ENCODE data around the gene ZNF862.

Gene ZNF862

DNA sequence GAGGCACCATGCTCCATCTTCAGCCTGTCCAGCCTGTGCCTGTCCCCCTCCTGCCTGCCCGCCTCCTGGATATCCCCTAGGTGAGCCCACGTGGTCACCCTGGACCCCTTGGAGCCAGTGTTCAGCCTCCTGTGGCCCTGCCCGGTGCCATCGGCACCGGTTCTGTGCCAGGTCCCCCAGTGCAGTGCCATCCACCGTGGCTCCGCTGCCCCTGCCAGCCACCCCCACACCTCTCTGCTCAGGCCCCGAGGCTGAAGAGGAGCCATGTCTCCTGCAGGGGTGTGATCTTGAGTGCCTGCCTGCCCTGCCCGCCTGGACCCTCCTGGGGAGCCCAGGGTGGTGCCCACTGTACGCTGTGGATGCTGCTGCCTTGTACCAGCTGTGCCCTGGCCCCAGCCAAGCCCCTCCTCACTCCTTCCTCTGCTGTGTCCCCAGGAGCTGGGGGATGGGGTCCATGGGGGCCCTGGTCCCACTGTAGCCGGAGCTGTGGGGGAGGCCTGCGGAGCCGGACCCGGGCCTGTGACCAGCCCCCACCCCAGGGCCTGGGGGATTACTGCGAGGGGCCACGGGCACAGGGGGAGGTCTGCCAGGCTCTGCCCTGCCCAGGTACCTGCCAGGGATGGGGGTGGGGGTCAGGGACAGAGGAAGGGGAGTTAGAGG, 26.2 kb upstream of the ZNF862 start:
- no peak for DNase-seq

DNA sequence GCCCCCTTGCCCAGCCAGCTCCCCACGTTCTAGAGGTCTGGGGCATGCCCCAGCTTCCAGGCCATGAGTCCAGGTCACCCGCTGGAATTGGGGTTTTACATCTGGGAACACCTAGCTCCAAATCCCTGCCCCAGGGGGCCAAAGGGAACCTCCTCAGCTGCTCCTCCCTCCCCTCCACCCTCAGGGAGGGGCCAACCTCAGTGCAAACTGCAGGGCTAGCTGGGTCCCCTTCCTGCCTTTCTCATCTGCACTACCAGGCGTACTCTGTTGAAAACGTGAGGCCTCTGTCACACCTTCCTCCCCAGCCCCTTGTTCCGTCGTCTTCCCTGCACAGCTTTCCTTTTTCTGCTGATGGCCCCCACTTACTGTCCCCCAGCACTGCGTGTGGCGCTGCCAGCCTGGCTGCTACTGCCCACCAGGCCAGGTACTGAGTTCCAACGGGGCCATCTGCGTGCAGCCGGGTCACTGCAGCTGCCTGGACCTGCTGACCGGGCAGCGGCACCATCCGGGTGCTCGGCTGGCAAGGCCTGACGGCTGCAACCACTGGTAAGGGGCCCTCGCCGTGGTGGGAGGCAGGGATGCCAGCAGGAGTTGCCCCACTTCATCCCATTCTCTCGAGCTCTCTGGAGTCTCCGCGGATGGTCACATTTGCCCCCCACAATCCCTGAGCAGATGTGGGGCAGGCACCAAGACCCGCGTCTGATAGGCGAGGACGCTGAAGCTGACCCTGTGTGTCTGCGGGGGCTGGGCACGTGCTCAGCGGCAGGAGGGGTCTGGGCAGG, 24.7 kb upstream of the ZNF862 start:
- DNase-seq, result no peak

DNA sequence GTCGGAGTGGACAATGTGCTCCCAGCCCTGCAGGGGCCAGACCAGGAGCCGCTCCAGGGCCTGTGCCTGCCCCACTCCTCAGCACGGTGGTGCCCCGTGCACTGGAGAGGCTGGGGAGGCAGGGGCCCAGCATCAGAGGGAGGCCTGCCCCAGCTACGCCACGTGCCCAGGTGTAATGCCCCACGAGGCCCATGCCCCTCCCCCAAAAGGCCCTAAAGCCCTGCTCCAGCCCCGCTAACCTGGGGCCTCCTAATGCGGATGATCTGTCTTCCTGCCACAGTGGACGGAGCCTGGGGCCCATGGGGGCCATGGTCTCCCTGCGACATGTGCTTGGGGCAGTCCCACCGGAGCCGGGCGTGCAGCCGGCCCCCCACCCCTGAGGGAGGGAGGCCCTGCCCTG, 23.7 kb upstream of the ZNF862 start:
- DNase-seq, result no peak

DNA sequence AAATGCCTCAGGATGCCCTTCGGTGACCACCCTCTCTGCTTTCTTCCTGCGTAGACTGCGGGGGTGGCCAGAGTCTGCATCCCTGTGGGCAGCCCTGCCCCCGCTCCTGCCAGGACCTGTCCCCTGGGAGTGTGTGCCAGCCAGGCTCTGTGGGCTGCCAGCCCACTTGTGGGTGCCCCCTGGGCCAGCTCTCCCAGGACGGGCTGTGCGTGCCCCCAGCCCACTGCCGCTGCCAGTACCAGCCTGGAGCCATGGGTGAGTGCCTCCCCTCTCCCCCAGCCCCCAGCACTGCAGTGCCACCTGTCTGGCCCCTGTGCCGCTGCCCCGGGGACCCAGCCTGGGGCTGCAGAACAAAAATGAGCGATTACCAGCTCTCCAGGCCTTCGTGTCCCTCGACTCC, 23.1 kb upstream of the ZNF862 start:
- DNase-seq, result no peak

DNA sequence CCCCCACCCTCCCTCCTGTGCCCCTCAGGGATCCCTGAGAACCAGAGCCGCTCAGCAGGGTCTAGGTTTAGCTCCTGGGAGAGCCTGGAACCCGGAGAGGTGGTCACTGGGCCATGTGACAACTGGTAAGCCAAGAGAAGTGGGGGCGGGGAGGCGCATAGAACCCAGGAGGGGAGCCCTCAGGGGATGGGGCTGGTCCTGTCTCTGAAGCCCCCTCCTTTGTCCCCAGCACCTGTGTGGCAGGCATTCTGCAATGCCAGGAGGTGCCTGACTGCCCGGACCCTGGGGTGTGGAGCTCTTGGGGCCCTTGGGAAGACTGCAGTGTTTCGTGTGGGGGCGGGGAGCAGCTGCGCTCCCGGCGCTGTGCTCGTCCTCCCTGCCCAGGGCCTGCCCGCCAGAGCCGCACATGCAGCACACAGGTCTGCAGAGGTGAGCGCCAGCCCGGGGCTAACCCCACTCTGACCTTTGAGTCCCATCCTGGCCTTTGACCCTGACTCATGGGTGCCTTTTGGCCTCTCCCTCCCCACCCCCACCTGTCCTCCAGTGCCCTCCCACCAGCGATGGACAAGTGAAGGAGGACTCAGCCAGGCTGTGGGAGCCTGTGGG, 22.4 kb upstream of the ZNF862 start:
- DNase-seq, result no peak

DNA sequence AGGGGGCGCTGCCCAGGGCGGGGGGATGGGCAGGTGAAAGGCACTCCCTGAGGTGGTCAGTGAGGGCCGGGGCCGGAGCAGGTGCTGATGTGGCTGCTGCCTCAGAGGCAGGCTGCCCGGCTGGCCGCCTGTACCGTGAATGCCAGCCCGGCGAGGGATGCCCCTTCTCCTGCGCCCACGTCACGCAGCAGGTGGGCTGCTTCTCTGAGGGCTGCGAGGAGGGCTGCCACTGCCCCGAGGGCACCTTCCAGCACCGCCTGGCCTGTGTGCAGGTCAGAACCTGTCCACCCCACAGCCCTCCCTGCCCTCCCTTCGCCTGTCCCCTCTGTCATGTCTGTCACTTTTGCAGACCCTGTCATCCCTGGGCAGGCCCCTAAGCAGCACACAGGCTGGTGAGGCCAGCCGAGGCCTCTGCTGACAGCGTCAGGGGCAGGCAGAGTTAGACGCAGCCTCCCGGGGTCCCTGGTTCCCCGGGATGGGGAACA, 21.9 kb upstream of the ZNF862 start:
- DNase-seq, result no peak

DNA sequence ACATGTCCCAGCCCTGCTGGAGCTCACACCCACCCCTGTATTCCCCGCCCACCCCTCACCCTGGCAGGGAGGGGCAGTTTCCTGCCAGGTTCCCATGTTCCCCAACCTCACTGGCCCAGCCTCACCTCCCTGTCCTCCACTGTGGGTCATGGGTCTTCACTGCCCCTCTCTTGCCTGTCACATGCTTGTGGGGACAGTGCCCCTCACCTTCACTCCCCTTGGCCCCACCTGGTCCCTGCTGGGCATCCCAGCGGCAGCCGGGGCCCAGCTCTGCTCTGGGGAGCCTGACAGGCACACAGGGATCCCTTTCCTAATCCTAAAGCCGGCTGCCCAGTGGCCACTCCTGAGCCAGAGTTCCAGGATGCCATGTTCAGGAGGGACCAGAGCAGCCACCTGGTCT, 21.4 kb upstream of the ZNF862 start:
- DNase-seq, result no peak

DNA sequence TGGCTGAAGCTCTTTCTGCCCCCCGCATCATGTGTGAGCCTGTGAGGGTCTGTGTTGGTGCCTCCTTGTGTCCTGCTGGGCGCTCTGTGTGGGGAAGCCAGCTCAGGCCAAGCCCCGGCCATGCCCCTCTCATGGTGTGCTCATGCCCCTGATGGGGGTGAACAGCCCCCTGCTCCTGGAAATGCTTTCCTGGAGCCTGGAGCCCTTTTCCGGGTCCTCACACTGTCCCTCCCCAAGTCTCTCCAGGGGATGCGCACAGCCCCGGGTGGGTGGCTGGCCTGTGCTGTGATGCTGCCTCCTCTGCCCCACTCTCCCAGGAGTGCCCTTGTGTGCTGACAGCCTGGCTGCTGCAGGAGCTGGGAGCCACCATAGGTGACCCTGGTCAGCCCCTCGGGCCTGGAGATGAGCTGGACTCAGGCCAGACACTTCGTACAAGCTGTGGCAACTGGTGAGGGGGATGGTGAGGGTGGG, 20.8 kb upstream of the ZNF862 start:
- DNase-seq, result no peak

DNA sequence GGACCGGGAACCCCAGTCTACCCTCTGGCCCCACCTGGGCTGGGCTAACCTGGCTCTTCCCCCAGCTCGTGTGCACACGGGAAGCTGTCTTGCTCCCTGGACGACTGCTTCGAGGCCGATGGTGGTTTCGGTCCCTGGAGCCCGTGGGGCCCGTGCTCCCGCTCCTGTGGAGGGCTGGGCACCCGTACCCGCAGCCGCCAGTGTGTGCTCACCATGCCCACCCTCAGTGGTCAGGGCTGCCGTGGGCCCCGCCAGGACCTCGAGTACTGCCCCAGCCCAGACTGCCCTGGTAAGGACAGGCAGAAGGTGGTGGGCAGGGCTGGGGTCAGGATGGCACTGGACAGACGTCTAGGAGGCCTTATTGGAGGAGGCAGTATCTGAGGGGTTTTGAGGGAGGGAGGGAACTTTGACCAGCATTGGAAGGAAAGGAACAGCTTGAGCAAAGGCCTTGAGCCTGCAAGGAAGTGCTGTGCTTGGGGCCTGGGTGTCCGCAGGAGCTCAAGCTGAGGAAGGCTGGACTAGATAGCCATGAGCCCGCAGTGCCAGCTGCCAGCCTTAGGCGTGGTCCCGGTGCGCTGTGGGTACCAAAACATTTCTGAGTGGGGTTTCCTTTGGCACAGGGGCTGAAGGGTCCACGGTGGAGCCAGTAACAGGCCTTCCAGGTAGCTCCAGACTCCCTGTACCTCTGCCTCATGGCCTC, 20.2 kb upstream of the ZNF862 start:
- DNase-seq, result no peak

DNA sequence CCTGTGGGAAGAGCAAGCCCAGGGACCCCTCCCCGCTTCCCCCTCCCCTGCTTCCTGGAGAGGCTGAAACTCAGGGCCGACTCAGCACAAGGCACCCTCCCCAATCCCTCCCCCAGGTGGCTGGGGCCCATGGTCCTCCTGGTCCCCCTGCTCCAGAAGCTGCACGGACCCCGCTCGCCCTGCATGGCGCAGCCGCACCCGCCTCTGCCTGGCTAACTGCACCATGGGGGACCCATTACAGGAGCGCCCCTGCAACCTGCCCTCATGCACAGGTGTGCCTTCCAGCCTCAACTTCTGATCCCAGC, 19.7 kb upstream of the ZNF862 start:
- DNase-seq, result no peak

DNA sequence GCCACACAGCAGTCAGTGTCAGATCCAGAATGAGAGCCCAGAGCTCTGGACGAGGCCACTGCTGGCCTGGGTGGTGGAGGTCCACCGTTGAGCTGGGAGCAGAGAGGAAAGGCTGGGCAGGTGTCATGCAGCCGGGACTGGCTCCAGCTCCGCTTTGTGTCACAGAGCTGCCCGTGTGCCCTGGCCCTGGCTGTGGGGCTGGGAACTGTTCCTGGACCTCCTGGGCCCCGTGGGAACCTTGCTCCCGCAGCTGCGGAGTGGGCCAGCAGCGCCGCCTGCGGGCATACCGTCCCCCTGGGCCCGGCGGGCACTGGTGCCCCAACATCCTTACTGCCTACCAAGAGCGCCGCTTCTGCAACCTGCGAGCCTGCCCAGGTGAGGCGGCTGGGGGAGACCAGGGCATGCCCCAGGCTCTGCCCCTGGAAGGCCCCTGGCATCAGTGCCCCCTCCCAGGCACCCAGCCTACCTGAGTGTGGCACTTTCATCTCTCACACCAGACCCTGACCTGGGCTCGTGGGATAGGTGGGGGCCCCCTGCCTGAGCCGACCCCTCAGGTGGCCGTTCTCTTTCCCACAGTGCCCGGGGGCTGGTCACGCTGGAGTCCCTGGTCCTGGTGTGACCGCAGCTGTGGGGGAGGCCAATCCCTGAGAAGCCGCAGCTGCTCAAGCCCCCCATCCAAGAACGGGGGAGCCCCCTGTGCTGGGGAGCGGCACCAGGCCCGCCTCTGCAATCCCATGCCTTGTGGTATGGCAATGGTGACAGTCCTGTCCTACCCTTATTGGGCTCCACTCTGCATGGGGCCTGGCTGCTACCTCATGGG, 18.8 kb upstream of the ZNF862 start:
- no peak for DNase-seq

DNA sequence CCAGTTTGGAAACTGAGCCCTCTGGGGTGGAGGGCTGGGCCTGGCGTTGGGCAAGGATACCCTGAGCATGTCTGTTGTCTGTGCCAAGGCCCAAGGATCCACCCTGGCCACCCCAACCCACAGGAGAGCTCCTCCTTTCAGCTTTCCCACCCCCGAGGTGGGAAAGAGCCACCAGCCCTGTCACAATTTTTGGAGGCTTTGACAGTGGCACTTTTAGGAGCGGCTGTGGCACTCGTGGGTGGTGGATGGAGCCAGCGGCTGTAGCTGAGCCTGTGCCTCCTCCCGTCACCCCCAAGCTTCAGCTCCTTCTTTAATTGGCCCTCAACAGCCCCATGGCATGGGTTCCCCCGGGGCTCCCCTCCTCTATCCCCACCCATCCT, 18.2 kb upstream of the ZNF862 start:
- DNase-seq, result no peak

DNA sequence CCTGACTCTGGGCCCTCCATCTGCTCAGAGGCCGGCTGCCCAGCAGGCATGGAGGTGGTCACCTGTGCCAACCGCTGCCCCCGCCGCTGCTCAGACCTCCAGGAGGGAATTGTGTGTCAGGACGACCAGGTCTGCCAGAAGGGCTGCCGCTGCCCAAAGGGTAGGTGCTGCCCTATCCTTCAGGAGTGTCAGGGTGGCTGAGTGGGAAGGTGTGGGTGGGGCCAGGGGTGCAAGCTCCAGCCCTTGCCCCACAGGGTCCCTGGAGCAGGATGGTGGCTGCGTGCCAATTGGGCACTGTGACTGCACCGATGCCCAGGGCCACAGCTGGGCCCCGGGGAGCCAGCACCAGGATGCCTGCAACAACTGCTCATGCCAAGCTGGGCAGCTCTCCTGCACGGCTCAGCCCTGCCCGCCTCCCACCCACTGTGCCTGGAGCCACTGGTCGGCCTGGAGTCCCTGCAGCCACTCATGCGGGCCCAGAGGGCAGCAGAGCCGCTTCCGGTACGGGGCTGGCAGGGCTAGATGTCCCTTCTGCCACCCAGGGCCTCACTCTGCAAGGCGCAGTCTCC, 17.5 kb upstream of the ZNF862 start:
- DNase-seq, result no peak

DNA sequence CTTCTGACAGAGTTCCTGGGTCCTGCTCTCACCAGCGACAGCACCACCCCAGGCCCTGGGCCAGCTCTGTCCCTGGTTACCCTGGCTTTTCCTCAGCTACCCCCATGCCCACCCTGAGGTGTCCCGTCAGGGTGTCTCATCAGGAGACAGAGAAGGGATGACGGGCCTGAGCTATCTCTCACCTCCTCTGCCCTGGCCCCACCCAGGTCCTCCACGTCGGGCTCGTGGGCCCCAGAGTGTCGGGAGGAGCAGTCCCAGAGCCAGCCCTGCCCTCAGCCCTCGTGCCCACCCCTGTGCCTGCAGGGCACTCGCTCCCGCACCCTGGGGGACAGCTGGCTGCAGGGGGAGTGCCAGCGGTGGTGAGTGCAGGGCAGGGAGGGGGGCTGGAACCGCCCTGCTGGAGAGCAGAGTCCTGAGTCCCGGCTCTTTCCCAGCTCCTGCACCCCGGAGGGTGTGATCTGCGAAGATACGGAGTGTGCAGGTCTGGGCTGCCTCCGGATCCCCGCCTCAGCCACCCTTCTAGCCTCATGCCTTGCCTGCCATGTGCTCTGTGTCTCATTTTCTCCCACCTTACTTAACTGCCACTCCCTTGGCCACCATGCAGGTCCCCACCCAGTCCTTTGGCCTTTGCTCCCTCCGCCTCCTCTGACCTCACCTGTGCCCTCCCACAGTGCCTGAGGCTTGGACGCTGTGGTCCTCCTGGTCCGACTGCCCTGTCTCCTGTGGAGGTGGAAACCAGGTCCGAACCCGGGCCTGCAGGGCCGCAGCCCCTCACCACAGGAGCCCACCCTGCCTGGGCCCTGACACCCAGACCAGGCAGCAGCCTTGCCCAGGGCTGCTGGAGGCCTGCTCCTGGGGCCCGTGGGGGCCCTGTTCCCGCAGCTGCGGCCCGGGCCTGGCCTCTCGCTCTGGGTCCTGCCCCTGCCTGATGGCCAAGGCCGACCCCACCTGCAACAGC, 16.7 kb upstream of the ZNF862 start:
- no peak for DNase-seq

DNA sequence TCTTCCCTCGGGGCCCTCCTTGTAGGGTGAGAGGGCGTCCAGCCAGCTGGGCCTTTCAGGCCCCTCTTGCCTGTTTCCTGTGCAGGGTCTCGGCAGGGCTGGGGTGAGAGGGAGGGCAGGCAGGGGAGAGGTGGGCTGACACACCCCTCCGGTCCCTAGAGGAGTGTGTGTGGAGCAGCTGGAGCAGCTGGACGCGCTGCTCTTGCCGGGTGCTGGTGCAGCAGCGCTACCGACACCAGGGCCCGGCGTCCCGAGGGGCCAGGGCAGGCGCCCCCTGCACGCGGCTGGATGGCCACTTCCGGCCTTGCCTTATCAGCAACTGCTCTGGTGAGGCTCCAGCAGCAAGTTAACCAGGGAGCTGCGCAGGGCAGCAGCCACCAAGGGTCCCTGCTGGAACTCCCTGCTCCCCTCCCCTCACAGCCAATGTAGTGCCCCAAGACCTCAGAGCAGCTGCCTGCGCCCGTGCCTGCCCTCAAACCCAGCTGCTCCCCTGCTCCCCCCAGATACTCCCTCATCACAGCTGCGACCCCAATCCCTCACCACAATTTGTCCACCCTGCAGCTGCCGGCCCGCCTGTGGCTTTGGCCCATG, 15.7 kb upstream of the ZNF862 start:
- DNase-seq, result no peak

DNA sequence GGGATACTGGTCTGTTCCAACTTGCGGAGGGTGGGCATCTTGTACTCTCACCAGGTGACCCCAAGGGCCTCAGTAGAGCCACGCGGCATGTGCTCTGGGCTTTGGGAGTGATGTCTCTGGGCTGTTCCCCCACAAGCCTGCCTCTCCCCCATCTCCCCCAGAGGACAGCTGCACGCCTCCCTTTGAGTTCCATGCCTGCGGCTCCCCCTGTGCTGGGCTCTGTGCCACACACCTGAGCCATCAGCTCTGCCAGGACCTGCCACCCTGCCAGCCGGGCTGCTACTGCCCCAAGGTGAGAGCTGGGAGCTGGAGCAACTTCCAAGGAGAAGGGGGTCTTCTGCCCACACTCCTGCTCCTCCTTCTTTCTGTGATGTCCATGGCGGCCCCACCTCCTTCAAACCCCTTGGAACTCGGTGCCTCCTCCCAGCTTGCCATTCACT, 15.0 kb upstream of the ZNF862 start:
- DNase-seq, result no peak

DNA sequence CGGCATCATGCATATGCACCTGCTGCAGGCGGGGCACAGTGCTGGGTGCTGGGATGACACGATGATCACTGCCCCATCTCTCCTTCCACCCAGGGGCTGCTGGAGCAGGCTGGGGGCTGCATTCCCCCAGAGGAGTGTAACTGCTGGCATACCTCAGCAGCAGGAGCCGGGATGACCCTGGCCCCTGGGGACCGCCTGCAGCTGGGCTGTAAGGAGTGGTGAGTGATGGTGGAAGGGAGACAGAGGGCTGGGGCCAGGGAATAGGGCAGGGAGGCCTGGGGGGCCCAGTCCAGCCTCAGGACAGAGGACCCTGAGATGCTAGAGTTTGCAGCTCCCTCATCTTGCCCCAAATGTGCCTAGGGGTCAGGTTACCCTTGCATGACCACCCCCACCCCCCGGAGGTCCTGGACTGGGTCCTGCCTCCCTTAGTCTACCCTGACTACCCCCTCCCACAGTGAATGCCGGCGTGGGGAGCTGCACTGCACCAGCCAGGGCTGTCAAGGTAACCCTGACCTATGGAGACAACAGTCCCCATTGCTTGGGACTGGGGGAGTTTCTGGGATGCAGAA, 14.5 kb upstream of the ZNF862 start:
- no peak for DNase-seq

DNA sequence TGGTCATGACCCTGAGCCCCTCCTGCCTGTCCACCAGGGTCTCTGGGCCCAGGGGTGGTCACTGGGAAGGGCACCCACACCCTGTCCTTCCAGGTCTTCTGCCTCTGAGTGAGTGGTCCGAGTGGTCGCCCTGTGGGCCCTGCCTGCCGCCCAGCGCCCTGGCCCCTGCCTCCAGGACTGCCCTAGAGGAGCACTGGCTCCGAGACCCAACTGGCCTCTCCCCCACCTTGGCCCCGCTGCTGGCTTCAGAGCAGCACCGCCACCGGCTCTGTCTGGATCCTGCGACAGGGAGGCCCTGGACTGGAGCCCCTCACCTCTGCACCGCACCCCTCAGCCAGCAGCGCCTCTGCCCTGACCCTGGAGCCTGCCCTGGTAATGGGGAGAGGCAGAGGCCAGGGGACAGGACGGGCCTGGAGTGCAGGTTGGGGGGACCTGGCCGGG, 13.9 kb upstream of the ZNF862 start:
- no peak for DNase-seq

DNA sequence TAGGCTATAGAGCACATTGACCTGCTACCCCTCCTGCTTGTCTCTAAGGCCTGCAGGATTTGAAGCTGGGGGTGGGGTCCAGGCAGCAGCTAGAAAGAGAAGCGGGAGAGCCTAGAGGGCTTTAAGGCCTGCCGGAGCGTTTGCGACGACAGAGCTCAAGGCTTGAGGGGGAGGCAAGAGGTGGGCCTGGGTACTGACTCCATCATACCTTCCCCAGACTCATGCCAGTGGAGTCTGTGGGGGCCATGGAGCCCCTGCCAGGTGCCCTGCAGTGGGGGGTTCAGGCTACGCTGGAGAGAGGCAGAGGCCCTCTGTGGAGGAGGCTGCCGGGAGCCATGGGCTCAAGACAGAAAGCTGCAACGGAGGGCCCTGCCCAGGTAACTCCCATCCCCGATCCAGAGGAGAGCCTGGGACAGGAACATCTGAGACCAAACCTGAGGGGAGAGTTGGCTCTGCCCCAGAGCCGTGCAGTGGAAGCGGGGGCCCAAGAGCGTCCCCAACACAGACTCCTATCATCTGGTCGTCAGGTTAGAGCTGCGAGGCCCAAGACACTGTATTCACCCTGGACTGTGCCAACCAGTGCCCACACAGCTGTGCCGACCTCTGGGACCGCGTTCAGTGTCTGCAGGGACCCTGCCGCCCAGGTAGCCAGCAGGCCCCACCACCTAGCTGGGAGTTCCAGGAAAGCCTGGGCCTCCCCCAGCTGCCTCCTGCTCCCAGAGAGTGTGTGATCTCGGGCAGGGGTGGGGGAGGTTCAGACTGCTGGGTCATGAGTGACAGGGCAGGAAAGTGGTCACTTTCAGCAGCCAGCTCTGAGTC, 13.2 kb upstream of the ZNF862 start:
- DNase-seq, result no peak
